Measurements from ENCODE around the gene ZNF354C. TPM values are rescaled to one million over a fixed set of nuclear protein-coding genes. Genes with fewer than 3 reads are reported as not detected.

The ZNF354C gene
- polyA plus RNA-seq, 12 donors: 7.5 to 12.0 (median 10.4) TPM; not detected in 1

DNA sequence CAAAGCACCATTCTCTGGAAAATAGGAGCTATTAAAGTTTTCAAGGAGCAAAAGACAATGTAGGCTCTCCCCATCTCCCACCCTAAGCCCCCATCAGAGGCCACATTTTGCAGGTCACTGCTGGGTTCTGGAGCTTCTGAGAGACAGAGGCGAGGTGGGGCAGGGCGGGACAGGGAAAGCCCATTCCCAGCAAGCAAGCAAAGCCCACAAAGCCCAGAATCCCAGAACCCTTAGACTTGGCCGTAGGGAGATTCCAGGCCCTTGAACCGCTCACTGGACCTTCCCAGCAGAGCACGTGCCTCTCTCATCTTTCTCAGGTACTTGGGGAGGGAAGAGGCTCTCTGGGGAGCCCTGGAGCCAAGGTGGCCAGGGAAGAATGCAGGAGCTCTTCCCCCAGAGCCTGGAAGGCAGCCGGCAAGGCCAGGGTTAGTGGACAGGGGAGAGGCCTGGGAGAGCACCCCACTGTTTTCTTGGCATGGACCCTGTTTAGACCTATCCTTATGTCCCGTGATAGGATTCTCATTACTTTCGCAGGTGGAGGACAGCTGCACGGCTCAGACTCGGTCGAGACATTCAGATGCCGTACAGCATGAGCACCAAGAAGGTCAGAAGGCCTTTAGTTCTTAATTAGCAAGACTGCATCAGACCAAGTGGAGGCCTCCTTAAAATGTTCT is 52.4 kb downstream of the ZNF354C start:
- no peak for DNase-seq

DNA sequence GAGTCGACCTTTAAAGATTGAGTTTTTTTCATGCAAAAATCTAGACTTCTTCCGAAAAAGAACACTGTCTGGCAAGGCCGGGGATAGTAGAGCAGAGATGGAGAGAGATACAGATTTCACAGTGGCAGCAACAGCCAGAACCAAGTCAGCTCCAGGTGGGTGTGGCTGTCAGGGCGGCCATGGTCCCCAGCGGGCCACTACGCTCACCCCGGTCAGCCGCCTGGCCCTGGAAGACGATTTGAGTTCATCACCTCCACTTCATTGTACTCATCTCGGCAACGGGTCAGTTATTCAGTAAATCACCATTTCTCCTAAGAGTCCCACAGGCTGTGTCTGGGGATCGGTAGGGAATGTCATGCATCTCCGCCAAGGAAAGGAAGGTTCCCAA is 53.0 kb downstream of the ZNF354C start:
- no peak for DNase-seq

DNA sequence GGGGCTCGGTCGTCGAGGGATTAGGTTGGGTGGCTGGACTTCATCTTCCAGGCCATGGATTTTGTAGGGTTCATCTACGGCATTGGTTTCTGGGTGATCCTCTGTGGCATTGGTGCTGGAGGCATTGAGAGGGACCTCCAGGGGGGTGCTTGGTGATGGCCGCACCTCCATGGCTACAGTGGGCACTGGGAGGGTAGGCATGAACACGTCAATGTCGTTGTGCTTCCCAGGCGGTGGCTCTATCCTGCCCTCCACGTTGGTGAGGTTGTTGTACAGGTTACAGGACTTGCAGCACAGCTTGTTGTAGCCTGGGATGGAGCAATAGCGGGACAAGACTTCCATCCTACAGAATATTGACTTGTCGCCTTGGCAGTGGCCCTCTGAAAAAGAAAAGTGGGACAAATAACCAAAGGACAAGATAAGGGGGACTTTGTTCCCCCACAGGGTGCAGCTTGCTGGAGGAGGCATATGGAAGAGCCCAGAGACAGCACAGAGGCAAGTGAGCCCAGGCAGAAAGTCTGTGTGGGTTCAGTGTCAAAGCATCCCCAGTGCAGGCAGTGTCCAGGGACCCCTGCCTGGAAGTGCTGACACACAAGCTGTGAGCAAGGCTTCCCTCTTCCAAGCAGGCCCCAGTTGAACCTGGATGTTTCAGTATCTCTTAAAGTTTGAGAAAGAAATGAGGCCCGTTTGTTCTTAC is 53.9 kb downstream of the ZNF354C start:
- DNase-seq: no peak

DNA sequence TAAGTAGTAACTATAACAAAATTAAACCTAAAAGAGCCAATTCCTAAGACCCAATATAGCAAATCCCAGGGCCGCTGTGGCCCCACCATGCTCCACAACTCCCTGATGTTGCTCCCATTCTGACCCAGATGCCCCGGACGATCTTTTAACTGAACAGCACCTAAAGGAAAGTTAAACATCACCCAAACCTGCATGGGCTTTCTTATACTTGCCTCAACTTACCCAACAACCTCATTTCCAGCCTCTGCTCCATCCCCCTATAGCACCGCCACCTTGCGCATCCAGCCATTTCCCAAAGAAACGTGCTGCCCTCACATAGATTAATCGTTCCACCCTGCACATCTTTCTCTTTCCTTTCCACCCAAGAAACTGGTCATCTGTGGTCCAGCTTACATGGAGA is 54.6 kb downstream of the ZNF354C start:
- no peak for DNase-seq

DNA sequence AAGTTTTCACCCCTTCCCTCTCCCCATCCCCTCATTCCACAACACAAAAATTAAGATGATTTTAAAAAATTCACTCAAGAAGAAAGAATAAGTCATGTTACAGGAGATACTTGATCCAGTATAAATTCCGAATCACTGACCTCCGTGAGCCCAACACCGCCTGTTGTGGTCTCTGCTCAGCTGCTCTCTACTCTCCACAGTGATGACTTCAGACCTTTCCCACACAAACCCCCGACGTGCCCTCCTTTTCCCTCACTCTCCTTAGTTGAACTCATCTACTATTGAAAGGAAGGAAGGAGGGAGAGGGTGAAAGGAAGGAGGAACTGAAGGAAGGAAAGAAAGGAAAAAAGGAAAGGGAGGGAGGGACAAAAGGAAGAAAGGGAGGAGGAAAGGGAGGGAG is 55.1 kb downstream of the ZNF354C start:
- DNase-seq: no peak

DNA sequence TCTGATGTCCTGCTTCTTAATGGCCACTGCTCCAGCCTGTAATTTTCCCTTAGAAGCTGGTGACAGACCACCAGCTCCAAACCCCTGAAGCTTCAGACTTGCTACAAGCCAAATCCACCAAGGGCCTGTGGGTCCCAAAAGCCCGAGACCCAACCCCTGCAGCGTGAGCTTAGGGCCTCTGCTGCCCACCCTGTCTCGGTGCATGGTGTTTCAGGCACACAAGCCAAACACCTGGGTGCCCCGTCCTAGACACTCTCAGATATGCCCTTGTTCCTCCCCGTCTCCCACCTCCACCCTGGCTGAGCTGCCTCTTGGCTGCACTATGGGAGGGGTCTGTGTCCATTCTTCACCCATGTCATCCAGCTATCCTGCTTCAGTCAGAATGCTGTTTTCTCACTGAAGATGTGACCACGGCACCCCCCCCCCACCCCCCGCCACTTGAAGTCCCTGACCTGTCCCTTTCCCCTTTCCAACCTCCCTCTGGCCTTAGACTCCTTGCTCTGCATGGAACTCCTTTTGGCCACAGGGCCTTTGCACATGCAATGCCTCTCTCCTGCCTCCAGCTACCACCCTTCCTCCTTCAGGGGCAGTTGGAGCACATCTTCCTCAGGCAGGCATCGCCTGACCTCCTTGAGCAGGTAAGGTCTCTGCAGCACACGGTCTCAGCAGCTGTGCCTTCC is 55.8 kb downstream of the ZNF354C start:
- DNase-seq: no peak

DNA sequence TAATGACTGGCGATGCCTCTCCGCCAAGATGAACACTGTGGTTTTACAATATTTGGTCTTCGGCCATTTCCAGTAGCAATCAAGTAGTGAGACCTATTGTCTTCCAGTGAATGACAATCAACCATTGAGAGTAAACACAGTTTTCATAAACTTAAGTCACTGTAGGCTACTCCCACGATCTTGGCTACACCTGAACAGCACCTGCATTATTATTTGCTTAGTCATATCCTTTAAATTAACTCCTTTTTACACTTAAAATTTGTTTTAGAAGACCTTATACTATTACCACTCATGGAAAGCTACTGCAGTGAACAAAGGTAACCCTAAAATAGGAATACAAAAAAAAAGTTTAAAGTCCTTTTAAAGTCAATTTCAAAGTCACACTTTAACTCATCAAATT is 58.2 kb downstream of the ZNF354C start:
- no peak for DNase-seq

DNA sequence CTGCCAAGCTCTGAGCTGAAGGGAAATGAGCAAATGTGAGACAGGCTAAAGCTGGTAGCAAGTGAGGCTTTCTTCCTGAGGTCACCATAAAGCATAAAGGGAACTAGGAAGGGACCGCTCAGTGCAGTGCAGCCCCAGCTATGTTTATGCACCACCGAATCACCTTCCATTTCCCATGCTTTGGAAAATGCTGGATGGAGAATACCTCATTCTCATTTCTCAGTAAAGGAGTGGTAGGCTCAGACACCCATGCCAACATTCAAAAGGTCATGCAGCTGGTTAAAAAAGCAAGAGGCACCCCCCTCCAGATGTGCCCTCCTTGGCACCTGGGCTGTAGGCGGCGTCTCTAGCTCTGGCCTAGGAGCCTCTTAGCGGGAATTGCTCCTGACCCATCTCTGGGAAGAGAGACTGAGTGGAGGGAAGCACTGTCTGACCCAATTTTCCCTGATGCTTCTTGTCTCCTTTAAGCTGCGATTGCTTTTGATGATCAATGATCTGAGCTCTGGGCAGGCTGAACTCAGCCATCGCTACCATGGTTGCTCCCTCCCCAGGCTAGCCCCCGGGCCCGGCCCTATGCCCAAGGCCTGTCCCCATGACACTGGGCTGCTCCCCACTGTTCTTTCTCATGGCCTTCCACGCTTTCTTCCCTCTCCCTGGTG is 58.7 kb downstream of the ZNF354C start:
- no peak for DNase-seq

DNA sequence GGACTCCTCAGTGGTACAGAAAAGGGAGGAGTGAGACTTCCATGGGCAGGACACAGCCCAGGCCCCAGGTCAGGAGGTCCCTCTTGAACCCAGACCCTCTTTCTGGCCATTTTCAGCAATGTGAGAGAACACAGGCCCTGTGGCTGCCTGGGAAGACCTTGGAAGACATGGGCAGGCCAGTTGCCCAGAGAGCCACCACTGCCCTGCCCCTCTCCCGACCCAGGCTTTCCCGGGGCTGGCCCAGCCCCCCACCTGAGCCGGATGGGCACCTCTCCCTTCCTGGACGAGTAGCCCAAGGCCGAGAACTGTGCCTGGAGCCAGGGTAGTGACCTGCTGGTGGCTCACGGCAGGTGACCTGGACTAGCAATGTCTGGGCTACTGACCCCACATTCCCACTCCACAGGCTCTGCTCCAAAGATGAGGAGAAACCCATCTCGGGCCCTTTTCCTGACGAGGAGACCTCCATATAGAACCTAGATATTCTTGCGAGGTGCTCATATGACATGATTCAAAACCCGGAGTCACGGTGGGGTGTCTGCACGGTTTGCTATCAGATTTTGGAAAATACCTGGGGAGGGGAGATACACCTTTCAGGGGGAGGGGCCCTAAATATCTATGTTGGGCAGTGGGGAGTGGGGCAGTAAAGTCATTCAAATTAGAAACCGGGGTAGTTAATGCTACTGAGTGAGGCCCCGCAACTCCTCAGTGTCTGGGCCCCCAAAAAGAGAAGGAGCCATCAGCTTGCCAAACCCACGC is 59.4 kb downstream of the ZNF354C start:
- DNase-seq: no peak

DNA sequence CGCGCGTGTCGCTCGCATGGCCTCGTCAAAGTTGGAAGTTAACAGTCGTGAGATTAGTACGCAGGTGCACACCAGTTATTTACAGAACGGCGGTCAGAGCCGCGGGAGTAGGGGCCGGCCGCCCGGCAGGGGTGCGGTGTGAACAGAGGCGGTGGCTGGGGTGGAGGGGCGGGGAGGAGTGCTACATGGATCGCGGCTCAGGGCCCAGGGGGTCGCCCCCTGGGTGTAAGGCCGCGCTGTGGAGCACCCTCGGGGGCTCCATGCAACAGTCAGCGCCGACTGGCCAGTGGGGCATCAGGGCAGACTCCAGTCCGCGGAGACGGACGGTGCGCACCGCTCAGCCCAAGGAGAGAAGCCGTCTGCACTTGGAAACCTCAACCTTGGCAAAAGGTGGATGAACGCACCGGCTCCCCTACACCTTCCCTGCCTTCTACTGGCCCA is 60.3 kb downstream of the ZNF354C start:
- no peak for DNase-seq

DNA sequence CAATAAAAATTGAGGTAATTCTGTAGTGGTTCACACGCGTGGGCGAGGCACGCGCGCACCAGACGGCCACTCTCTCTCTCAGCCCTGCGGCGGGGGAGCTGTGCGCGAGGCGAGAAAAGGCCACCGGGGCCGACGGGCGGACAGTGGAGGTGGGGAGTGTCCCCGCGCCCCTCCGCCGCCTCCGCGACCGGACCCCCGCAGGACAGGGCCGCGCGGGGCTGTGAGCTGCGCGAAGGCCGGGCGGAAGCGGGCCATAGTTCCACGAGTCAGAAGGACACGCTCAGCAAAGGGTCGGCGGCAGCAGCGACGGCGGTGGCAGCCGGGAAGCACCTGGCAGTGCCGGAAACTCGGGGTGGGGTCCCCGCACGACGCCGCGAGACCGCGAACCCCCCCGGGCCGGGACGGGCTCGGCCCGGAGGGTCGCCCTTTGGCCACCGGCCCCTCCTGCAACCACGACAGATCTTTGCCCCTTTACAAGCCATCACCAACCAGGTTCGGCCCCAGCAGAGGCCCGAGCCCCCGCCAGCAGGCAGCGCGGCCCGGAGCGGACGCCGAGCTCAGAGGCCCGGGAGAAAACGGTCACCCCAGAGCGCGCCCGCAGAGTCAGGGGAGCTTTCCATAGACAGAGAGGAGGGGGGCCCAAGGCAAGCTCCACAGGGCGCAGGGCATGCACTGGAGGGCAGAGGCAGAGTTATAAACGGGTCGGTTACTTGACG is 60.9 kb downstream of the ZNF354C start:
- no peak for DNase-seq

DNA sequence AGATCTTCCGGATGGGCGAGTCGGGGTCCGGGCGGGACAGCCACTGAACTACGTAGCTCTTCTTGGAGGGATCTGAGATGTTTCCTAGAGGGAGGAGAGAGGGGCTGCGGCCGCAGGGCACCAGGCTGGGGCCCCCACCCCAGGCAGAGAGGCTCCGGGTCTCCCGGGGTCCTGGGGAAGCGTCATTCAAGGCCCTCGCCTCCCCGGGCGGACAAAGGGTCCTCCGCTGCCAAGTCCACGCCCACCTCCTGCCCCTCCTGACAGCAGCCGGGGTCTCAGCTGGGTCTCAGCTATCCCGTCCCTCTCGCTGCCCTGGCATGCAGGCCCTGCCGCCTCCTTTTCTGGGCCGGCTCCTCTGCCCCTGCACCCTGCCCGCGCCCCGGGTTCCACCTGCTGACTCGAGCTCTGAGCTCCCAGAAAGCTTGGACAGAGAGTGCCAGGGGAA is 61.5 kb downstream of the ZNF354C start:
- no peak for DNase-seq

DNA sequence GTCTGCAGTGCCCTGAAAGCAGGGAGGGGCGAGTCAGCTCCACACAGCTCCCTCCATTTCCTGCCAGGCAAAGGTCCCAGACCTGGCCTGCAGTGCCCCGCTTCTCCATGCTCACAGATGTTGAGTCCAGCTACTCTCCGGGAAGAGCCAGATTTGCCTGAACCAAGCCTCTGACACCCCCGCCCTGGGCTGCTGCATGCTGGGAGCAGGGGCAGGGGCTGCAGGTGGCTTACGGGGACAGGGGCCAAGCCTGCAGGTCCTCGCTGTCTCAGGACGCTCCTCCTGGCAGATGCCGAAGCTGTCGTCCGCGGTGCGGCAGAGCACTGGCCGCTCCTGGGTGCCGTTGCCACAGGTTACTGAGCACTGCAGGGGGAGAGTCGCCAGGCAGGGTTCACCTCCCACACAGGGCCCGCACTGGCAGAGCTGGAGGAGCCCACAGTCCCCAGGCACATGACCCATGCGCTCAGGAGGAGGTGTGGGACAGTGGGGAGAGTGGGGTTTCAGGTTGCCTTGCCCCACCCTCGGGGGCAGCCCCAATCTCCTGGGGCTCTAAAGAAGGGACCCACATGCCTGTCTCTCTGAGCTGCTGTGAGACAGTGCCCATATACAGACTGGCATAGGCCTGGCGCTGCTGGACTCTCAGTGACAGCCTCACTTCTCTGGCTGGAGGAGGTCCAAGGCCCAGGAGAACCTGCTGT is 62.4 kb downstream of the ZNF354C start:
- no peak for DNase-seq

DNA sequence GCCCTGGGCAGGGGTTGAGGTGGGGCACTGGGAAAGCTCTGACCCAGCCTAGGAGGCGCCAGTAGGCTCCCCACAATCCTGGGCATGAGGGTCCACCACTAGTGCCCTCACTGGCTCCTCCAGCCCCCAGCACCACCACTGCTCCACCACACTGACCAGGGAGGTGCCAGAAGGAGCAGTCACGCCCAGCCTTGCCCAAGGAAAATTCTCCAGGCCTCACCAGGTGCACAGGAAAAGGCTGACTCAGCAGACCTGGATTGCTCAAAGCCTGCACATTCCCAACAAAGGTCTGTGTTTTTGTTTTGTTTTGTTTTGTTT is 62.9 kb downstream of the ZNF354C start:
- DNase-seq: no peak

DNA sequence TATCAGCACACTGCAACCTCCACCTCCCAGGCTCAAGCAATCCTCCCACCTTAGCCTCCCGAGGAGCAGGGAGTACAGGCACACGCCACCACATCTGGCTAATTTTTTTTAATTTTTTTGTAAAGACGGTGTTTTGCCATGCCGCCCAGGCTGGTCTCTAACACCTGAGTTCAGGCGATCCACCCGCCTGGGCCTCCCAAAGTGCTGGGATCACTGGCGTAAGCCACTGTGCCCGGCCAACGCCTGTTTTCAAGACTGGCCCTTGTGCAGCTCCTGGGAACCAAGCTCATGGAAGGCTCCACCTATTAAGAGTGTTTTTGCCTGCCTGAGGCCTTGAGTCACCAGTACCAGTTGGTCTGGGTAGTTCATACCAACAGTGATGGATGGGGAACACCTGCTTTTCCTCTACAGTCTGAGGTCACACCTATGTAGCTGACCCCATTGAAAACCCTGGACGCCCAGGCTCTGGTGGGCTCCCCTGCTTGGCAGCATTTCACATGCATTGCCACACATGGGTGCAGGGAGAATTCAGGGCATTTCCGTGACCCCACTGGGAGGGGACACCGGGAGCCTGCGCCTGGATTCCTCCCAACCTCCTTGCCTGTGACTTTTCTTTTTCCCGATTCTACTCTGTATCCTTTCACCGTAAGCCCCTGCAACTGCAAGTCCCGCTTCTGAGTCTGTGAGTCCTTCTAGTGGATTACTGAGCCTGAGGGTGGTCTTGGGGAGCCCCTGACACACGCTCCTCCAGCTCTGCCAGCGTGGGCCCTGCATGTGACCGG is 63.5 kb downstream of the ZNF354C start:
- no peak for DNase-seq

DNA sequence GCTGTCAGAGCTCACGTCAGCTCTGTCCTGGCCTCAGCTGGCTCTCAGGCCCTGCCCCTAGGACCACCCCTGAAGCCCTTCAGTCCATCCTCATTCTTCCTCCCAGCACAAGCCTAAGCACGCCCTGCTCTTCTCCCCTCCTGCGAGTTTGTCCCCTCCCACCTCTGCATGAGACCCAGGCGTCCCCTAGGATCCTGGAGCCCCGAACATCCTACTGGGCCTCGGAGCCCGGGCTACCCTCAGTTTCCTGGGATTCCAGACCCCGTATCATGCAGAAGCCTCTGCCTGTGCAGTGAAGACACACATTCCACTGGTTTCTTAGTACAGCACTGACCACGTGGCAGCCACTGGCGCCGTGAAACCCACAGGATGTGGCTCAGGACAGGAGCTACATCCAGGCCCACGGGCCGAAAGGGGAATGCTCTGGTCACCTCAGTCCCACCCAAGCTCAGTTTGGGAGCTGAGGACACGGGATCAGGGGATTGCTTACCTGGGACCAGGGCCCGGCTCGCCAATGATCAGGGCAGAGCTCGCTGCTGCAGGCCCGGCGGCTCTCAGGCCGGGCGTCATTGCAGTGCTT is 64.2 kb downstream of the ZNF354C start:
- DNase-seq: no peak

DNA sequence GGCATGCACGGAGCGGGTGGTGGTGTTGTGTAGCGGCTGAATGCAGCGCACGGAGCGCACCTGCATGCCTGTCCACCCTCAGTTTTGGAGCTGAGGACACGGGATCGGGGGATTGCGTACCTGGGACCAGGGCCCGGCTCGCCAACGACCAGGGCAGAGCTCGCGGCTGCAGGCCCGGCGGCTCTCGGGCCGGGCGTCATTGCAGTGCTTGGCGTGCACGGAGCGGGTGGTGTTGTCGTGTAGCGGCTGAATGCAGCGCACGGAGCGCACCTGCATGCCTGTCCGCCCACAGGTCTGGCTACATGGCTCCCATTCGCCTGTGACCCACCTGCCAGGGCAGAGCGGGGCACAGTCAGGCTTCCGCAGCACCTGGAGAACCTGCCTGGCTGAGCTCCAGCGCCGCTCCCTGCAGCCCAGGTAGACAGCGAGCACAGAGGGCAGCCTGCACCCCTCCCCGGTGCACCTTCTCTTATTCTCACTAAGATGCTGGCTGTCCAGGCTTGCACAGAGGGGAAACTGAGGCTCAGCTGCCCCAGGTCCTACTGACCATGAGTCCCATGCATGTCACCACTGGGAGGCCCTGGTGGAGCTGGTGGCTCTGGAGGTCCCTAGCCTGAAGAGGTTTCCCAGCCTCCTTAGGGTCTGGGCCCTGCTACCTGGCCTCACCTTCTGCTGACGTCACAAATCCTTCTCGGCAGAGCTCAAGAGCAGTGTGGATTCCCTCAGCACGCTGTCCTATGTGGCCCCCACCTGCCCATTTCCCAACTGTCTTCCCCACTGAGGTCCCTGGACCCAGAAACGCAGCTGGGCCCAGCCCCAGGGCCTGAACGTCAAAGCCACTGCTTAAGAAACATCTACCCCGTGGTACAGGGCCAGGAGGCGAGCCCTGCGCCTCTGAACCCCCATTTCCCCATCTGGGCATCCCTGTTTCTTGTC is 64.9 kb downstream of the ZNF354C start:
- DNase-seq: no peak

Data from muscle of arm (tissue), 12 donors.